Brain microvascular endothelial cell (primary cell): Measurements from ENCODE around the gene PCCB.

Source experiments
- DNase-seq: peaks from one replicate; pipeline ENCODE4 v3.0.0-alpha.2; 2020
- H3K27ac ChIP-seq: fragments of 250-450 bp; sonication (Bioruptor Pico); 2 replicates; pipeline ENCODE4 v1.5.1; 2020; ENCODE audit warnings: mild to moderate bottlenecking, moderate library complexity
- H3K27me3 ChIP-seq: fragments of 250-450 bp; sonication (Bioruptor Pico); replicated peaks from 2 replicates; pipeline ENCODE4 v1.5.1; 2020; ENCODE audit warnings: mild to moderate bottlenecking
- H3K36me3 ChIP-seq: fragments of 250-450 bp; sonication (Bioruptor Pico); replicated peaks from 2 replicates; pipeline ENCODE4 v1.5.1; 2020; ENCODE audit warnings: mild to moderate bottlenecking
- H3K4me3 ChIP-seq: 2 replicates; pipeline ENCODE4 v1.5.1; 2011; ENCODE audit warnings: low read depth, mild to moderate bottlenecking, control low read depth, low read length, moderate library complexity
- CTCF ChIP-seq: IDR thresholded peaks from 2 replicates; pipeline ENCODE4 v1.5.1; 2011; ENCODE audit warnings: low read depth, mild to moderate bottlenecking, moderate library complexity, low read length, control low read depth, inconsistent platforms; ENCODE audit errors: missing control alignments
- in situ Hi-C: cut with HindIII; loops from 2 replicates; pipeline ENCODE4 v1.10.0; 2017; ENCODE audit warnings: low sequenced_read_pairs, low pct_ligation_motif_present

PCCB gene

GRCh38 chr3:136235545-136235944, 14.6 kb upstream of the PCCB start:
- DNase-seq = no peak
- Histone ChIP-seq H3K27me3 (no peaks in the 10 kb centered on the region), H3K36me3 (no peaks in the 10 kb centered on the region), H3K4me3 (no peak overlapping the region), H3K27ac (no peak overlapping the region)
- no peak for TF ChIP-seq CTCF
- in situ Hi-C loops = no loop called here

GRCh38 chr3:136236109-136236508, 14.0 kb upstream of the PCCB start:
- H3K27ac ChIP-seq = no peak overlapping the region
- no peaks in the 10 kb centered on the region for H3K36me3 ChIP-seq
- in situ Hi-C loops = no loop called here
- no peak for TF ChIP-seq CTCF
- H3K4me3 ChIP-seq = no peak overlapping the region
- no peak for DNase-seq
- H3K27me3 ChIP-seq = no peaks in the 10 kb centered on the region

GRCh38 chr3:136237103-136237502, 13.0 kb upstream of the PCCB start:
- H3K27me3 ChIP-seq = no peaks in the 10 kb centered on the region
- TF ChIP-seq CTCF = no peak
- DNase-seq = no peak
- in situ Hi-C loops = no loop called here
- no peak overlapping the region for H3K4me3 ChIP-seq
- no peak overlapping the region for H3K27ac ChIP-seq
- no peaks in the 10 kb centered on the region for H3K36me3 ChIP-seq

GRCh38 chr3:136237961-136238649, 12.0 kb upstream of the PCCB start:
- TF ChIP-seq CTCF = no peak
- DNase-seq = no peak
- in situ Hi-C loops = no loop called here
- Histone ChIP-seq H3K36me3 (no peaks in the 10 kb centered on the region), H3K27ac (no peak overlapping the region), H3K4me3 (no peak overlapping the region), H3K27me3 (no peaks in the 10 kb centered on the region)

- H3K27me3 ChIP-seq = no peaks in the 10 kb centered on the region
- H3K4me3 ChIP-seq = no peak overlapping the region
- no peak for DNase-seq
- H3K27ac ChIP-seq = no peak overlapping the region
- no peak for TF ChIP-seq CTCF
- no peaks in the 10 kb centered on the region for H3K36me3 ChIP-seq
- in situ Hi-C loops = no loop called here
Measured at GRCh38 chr3:136239094-136239493, 11.0 kb upstream of the PCCB start.

GRCh38 chr3:136245691-136246090, 4.4 kb upstream of the PCCB start:
- Histone ChIP-seq H3K27me3 (no peaks in the 10 kb centered on the region), H3K27ac (no peak overlapping the region), H3K4me3 (no peak overlapping the region), H3K36me3 (no peaks in the 10 kb centered on the region)
- in situ Hi-C loops = no loop called here
- TF ChIP-seq CTCF = no peak
- DNase-seq = no peak
